PC-3 (cell line): ENCODE data around the gene PRSS38. TPM values are rescaled to one million over a fixed set of nuclear protein-coding genes. Genes with fewer than 3 reads are reported as not detected.

Experiments used
- ATAC-seq: fragments of 200-7000 bp; cut with Tn5 transposase; 2 replicates; pipeline ENCODE4 v1.9.1; 2020; ENCODE audit warnings: mild to moderate bottlenecking, moderate library complexity
- BruUV-seq: library from RNA; stranded (reverse); fragments of 400-500 nt; replicated peaks from 2 replicates; lab custom pipeline; 2021; lab: Mats Ljungman, UMichigan
- CTCF ChIA-PET: fragments of 300-600 bp; sonication (Branson Sonifier 250); formaldehyde crosslinking; loops from one replicate; lab custom pipeline; 2022; ENCODE audit warnings: antibody characterized with exemption; lab: Charles Lee
- POLR2A ChIA-PET: fragments of 300-600 bp; sonication (Branson Sonifier 250); formaldehyde crosslinking; loops from one replicate; lab custom pipeline; 2022; ENCODE audit warnings: antibody characterized with exemption; ENCODE audit not compliant: unreplicated experiment; lab: Charles Lee
- DNase-seq: peaks from one replicate; pipeline ENCODE4 v3.0.0-alpha.2; 2015
- H2AFZ ChIP-seq: fragments of 300-600 bp; sonication (generic); 2 replicates; pipeline ENCODE4 v1.6.0; 2016; ENCODE audit warnings: antibody characterized with exemption, low read length
- H3F3A ChIP-seq: fragments of 300-600 bp; sonication (generic); one replicate; pipeline ENCODE4 v1.6.0; 2017; ENCODE audit warnings: antibody characterized with exemption, low read length, control low read depth, mild to moderate bottlenecking; ENCODE audit not compliant: unreplicated experiment
- H3K27ac ChIP-seq: fragments of 300-600 bp; sonication (generic); 2 replicates; pipeline ENCODE4 v1.5.1; 2016; ENCODE audit warnings: mild to moderate bottlenecking, low read length
- H3K27me3 ChIP-seq: fragments of 300-600 bp; sonication (generic); 2 replicates; pipeline ENCODE4 v1.6.1; 2016; ENCODE audit warnings: low read length, mixed read lengths
- H3K36me3 ChIP-seq: fragments of 300-600 bp; sonication (generic); 2 replicates; pipeline ENCODE4 v1.6.1; 2016; ENCODE audit warnings: low read depth, mixed run types, low read length, mixed read lengths
- H3K4me1 ChIP-seq: fragments of 300-600 bp; sonication (generic); 2 replicates; pipeline ENCODE4 v1.5.1; 2016; ENCODE audit warnings: low read length; ENCODE audit not compliant: insufficient read depth
- H3K4me2 ChIP-seq: fragments of 300-600 bp; sonication (generic); 2 replicates; pipeline ENCODE4 v1.6.0; 2016; ENCODE audit warnings: low read length
- H3K4me3 ChIP-seq: fragments of 300-600 bp; sonication (generic); 2 replicates; pipeline ENCODE4 v1.5.1; 2016; ENCODE audit warnings: mild to moderate bottlenecking, low read length, mixed read lengths
- H3K79me2 ChIP-seq: fragments of 300-600 bp; sonication (generic); 2 replicates; pipeline ENCODE4 v1.6.1; 2017; ENCODE audit warnings: low read length, mixed read lengths
- H3K9ac ChIP-seq: fragments of 300-600 bp; sonication (generic); 2 replicates; pipeline ENCODE4 v1.6.0; 2016; ENCODE audit warnings: mild to moderate bottlenecking, low read length
- H3K9me2 ChIP-seq: fragments of 300-600 bp; sonication (generic); replicated peaks from 2 replicates; pipeline ENCODE4 v1.6.1; 2016; ENCODE audit warnings: mixed run types, low read length, mixed read lengths
- H3K9me3 ChIP-seq: fragments of 300-600 bp; sonication (generic); 2 replicates; pipeline ENCODE4 v1.6.1; 2016; ENCODE audit warnings: low read length, mixed read lengths
- H4K20me1 ChIP-seq: fragments of 300-600 bp; sonication (generic); 2 replicates; pipeline ENCODE4 v1.6.1; 2016; ENCODE audit warnings: low read length, mixed read lengths
- CTCF ChIP-seq: fragments of 300-600 bp; sonication (generic); conservative IDR thresholded peaks from 2 replicates; pipeline ENCODE4 v1.5.1; 2017; ENCODE audit warnings: antibody characterized with exemption, low read depth, mild to moderate bottlenecking, low read length
- EZH2 ChIP-seq: fragments of 300-600 bp; sonication (generic); IDR thresholded peaks from one replicate; pipeline ENCODE4 v1.6.1; 2017; ENCODE audit warnings: antibody characterized with exemption, mild to moderate bottlenecking, low read length; ENCODE audit not compliant: unreplicated experiment
- EZH2phosphoT487 ChIP-seq: fragments of 300-600 bp; sonication (generic); IDR thresholded peaks from 2 replicates; pipeline ENCODE4 v1.6.1; 2018; ENCODE audit warnings: mild to moderate bottlenecking, antibody characterized with exemption, low read length, borderline replicate concordance
- intact Hi-C: fragments of 100-400 bp; cut with micrococcal nuclease; formaldehyde crosslinking; loops from 2 replicates; pipeline ENCODE4 v1.9.0; 2023
- total RNA-seq: library from RNA; depleted of rRNA; stranded (reverse); fragments of >200 nt; gene quantifications from 2 replicates; pipeline ENCODE4 v1.2.3, GENCODE V29; 2014

The PRSS38 gene
- total RNA-seq, 1 experiment from 2014 or later, result not detected

- Histone ChIP-seq H2AFZ (no peak overlapping the region), H3K36me3 (no peaks in the 10 kb centered on the region), H3F3A (no peaks in the 10 kb centered on the region), H3K4me3 (no peak overlapping the region), H3K9me3 (no peaks in the 10 kb centered on the region), H3K27ac (no peak overlapping the region), H3K79me2 (no peaks in the 10 kb centered on the region), H3K9ac (no peak overlapping the region), H4K20me1 (no peaks in the 10 kb centered on the region), H3K4me1 (peaks cover 16% of the 10 kb centered on the region), H3K9me2 (no peaks in the 10 kb centered on the region), H3K4me2 (no peak overlapping the region), H3K27me3 (no peaks in the 10 kb centered on the region)
- intact Hi-C loops, result loop anchor here (5.0 kb wide), 1 partner anchor 81 kb away; no protein-coding TSS in a partner anchor
- DNase-seq (no peak), ATAC-seq (no peak)
- CTCF ChIA-PET, result no interaction called here
- no TSS peak for BruUV-seq
- POLR2A ChIA-PET, result interaction anchor here (0.6 kb wide), 1 partner anchor 109 kb away, joined by 3 read pairs; no protein-coding TSS in a partner anchor
- TF ChIP-seq EZH2 (no peak), CTCF (no peak), EZH2phosphoT487 (no peak)
Measured at GRCh38 chr1:227888404-227889046, 73.0 kb downstream of the PRSS38 start.

GRCh38 chr1:227889047-227889862, 73.8 kb downstream of the PRSS38 start:
- Histone ChIP-seq H2AFZ (no peak overlapping the region), H3K27ac (no peak overlapping the region), H3K4me2 (no peak overlapping the region), H3K9ac (no peak overlapping the region), H3K9me2 (no peaks in the 10 kb centered on the region), H3K36me3 (no peaks in the 10 kb centered on the region), H3F3A (no peaks in the 10 kb centered on the region), H3K9me3 (no peaks in the 10 kb centered on the region), H3K4me1 (peaks cover 16% of the 10 kb centered on the region), H4K20me1 (no peaks in the 10 kb centered on the region), H3K27me3 (no peaks in the 10 kb centered on the region), H3K79me2 (no peaks in the 10 kb centered on the region), H3K4me3 (no peak overlapping the region)
- intact Hi-C loops, result loop anchor here (5.0 kb wide), 1 partner anchor 82 kb away; no protein-coding TSS in a partner anchor
- no TSS peak for BruUV-seq
- no peak for TF ChIP-seq CTCF
- DNase-seq (no peak), ATAC-seq (no peak)
- ChIA-PET CTCF (no interaction called here), POLR2A (no interaction called here)
